ENCODE results near the gene PDE2A.
A peak's percentile ranks its signal among the peaks of the same experiment; 100 is the strongest.

Gene PDE2A

DNA sequence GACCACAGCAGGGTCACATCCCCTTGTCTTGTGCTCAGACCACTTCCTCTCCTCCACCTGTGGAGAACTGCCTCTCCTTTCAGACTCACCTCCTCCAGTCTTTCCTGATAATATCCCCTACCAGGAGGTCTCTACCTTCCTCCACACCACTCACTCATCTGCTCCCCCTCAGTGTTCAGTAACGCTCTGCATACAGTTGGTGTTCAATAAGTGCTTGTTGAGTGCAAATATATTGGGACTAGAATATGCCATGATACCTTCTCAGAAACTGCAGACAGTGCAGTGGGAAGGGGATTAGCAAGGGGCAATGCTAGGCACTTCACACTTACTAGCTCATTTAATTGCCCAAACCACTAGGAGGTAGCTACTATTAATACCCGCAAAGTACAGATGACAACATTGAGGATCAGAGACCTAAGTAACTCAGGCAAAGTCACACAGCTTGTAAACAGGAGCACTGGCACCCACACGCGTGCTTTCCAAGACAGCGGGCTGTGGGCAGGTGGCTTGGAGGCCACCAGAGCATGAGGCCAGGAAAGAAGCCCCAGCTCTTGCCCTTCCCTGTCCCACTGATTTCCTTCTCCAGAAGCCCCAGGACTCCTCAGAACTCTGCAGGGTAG is 8.1 kb upstream of the PDE2A start:
- no peak for DNase-seq

DNA sequence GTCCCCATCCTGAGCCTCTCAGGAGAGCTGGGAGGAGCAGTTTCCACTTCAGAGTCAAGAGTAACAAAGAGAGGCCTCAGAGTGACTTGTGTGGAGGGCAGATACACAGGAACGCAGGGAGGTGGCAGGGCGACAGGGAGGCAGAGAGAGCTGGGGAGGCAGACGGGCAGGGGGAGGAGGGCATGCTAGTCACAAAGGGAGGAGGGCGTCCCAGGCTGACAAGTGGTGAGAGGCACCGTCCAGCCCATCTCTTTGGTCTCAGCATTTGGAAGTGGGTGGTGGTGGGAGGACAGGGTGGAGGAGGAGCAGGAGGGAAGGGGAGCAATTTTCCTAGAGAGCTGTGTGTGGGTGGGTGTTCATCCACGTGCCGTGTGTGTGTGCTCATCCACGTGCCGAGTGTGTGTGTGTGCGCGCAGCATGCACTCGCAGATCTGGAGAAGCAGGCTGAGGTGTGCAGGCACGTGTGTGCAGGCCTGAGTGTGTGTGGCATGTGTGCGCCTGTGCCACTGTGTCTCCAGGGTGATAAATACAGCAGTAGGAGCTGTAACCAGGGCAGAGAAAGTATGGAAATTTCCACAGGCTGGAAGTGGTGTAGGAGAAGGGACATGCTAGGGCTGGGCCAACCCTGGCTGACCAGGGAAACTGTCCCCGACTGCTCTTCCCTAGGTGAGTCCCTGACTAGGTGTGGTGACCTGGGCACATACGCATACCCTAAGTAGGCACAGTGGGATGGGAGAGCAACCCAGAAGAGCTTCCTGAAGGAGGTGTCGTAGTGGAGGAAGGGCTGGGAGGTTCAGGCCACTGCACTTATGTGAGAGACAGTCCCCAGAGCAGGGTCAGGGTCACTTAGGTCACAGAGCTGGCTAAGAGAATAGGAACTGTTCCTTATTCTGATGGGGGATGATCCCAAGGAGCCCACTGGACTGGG is 7.3 kb upstream of the PDE2A start:
- DNase-seq: no peak

DNA sequence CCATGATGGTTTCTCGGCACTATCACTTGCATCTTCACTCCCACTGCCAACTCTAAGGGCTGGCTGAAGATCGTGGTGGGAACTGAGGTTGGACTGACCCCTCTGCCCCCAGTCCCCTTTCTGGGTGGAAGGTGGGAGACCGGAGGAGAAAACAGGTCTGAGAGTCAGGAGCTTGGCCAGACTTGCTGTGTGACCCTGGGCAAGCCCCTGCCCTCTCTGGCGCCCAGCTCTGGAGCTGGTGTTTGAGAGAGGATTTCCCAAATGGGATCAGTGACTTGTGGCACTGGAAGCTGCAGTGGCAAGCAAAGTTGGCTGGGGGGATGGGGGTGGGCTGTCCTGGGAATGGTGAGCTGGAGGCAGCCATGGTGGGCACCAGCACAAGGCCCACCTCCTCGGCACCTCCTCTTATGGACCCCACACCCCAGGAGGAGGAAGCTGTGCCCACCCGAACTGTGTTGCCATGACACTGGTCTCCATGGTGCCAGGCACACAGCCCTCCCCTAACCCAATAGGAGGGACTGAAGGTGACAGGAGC is 6.5 kb upstream of the PDE2A start:
- DNase-seq: no peak

DNA sequence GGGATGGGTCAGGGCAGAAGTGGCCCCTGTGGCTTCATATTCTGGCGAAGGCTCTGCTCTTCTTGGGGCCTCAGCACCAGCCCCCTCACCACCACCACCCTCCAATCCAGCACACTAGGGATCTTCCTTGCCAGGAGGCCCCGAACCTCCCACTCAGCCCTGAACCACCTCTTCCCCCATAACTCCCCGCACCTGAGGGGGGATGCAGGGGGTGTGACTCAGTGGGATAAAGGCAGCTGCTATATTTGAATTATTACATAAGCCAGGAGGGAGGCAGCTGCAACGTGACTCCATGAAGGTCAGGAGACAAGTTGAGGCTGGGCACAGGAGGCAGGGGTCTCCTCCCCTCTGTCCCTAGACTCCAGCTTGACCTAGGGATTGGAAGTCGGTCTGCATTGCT is 5.6 kb upstream of the PDE2A start:
- DNase-seq: no peak

DNA sequence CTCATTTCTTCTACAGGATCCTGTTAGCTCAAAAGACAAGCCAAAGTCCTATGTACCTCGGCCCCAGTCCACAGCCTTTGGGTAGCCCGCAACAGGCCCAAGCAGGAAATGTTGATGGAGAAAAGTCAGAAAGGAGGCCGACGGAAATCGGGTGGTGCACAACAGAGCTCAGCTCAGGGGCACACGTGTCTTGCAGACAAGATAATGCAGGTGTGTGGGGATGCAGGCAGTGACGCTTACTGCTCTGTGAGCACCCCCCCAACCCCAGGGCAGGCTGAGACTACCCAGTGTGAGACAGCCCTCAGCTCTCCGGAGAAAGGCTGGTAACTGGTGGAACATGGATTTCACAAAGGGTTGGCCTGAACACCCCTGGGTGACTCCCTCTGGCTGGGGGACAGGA is 4.3 kb upstream of the PDE2A start:
- DNase-seq: no peak

DNA sequence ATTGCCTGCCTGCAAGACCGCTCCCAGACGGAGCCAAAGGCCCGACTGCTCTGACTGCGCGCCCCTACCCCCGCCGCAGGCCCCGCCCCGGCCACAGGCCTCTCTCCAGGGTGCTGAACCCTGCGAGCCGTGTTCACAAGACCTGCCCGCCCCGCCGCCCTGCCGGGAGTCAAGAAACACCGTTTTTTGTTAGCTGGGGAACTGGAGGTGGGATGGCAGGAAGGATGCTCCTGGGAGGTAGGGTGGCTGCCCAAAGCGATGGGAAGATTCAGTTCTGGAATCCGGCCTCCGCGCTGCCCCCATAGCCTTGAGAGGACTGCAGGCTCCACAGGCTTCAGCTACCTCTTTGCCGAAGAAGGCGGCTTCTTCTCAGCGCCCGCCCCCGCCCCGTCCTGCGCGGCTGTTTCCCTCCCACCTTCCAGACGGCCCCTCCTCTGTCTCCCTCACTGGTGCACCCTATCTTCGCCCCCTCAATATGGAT is 2.7 kb upstream of the PDE2A start:
- no peak for DNase-seq

DNA sequence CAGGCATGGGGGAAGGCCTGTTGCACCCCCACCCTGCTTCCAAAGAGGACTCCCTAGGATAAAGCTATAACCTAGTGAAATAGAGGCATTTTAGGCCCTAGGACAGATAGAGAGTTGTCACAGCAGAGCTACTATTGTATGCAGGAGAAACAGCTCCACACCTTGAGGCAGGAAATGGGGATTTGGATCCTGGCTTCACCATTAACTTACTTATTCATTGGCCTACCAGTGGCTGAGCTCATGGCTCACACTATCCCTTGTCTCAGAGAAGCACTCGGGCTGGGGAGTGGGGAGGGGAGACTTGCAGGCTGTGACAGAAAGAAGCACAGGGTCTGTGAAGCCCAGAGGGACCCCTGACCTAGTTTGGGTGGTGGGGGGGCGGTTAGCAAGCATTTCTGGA is 999 bp upstream of the PDE2A start:
- DNase-seq: no peak

DNA sequence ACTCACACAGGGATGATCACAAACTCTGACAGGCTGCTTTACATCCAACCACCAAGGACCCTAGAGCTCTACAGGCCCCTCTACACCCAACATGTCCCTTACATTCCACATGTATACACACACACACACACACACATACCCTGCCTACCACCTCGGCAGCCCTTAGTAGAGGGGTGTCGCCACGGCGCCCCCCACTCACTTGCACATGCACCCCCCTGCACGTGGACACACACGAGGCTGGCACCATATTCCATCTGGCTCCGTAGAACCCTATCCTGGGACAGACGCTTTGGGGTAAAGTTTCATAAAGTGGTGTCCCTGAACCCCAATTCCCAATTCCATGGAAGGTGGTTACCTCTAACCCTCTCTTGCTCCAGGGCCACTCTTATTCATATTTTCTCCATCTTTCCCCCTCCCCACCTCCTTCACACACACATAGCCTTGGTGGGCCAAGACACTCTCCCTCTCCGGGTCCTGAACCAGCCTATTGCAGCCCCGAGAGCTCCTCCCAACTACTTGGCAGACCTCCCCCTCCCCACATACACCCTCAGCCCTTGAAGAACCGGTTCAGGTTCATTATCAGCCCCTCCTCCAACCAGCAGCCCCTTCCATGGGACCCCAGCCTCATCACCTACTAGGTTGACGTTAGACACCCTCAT is 809 bp downstream of the PDE2A start:
- no peak for DNase-seq

DNA sequence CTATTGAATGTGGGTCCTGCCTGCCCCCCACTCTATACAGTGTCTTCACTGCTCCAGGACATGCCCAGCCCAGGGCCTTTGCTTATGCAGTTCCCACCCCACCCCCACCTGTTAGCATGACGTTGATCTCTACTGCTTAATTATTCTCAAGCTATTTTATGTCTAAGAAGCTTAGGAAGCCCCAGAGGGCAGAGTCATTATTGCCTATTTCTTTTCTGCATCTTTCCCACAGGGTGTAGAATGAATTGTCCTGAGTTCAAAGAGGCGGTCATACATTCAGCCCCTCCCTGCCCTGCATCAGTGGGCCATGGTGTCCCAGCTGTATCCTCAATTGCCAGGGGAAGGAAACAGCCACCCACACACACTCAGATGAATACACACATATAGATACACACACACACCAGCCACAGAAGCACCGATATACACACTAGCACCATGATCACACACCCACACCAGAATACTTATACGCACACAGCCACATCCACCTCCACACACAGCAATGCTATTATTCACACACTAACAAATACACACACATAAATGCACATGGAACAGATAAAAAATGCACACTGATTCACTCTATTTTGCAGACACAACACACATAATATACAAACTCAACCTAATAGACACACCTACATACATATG is 1.5 kb downstream of the PDE2A start:
- no peak for DNase-seq

DNA sequence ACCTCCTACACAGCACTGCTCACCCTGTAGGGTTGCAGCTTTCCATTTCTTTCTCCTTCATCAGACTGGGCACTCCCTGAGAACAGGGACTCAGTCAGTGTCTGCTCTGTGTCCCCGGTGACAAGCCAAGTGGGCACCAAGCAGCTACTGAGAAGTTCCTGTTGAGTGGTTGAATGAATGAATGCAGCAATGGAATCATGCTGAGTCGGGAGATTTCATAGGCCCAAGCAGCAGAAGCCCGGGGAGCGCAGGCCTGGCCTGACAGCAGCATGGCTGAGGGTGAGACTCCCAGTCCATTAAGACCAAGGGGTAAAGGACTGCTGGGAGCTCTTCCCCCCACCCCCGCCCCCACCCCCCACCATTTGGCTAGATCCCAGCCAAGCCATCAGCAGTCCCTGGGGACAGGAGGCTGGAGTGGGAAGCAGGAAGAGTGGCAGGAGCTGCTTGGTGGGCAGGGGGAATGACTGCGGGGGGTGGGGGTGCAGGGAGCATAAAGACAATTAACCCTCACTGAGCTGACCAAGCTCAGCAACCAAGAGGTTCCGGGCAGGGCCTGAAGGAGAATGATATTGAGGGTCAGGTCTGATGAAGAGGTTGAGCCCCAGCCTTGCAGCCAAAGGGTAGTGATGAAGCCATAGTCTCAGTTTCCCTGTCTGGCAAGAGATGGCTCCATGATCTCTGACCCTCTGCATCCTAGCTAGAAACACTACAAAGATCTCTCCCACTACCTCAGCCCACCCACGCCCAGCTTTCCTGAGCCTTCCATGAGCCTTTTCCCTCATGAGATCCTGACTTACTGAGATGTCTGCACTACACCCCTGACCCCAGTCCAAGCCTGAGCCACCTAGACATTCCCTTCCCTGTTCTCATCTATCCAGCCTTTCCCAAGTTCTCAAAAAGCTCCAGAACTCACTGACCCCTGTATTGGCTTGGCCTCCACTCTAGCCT is 2.8 kb downstream of the PDE2A start:
- DNase-seq: no peak

DNA sequence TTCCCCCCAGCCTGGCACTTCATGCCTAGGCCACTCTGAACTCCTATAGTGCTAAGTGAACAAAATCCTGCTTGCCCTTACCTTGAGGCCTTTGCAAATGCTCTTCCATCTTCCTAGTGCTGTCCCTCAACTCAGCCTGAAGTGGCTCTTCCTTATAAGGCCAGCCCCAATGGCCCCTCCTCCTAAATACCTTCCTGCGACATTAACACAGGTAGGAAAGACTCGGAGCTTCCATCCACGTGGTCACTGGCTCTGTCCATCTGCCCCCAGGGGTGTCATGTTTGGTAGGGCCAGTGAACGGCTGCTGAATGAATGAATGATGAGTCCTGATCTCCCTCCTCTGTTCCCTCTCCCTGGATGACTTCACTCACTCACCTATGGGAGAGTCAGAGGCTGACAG is 4.2 kb downstream of the PDE2A start:
- DNase-seq: peak; percentile 61

DNA sequence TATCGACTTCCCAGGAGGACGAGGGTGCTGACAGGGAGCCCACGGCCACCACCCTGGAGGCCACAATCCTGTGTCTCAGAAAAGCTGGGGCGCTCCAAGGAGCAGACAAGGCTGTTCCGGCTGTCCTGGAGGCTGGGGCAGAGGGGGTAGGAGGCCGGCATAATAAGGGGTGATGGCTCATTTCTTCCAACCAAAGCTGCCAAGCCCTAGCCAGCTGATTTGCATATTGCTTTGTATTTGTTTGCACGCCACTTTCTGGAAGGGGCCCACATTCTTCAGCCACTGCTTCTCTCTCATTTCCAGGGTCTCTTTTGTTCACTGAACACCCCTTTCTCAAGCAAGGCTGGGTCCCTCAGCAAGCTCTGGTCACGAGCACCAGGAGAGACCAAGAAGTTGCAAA is 4.7 kb downstream of the PDE2A start:
- DNase-seq: peak; percentile 83

DNA sequence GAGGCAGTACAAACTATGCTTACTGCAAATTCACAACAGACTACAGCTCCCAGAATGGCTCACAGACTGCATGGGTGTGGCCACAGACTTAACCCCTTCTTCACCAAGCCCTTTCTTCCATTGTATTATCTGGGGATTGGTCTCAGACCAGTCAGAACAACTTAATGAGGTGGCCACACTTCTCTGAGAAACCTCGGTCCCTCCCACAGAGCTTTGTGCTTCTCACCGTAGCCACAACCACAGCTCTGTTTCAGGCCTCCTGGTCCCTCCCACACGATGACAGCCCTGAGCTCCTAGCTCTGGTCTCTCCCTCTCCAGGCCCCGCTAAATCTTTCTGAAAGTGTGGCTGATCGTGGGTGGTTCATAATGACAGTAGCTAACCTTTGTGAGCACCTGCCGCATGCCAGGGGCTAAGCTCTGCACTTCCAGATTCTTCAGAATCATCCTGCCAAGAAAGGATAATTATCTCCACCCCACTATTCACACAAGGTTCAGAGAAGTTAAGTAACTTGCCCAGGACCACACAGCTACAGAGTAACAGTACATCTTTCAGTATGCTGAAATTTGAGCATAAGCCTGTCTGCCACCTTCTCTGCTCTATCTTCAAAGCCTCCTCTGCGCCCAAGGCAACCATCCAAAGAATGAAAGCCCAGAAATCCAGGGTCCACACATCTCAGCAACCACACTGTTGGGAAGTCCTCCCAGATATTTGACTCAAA is 5.4 kb downstream of the PDE2A start:
- peak; percentile 39 for DNase-seq

DNA sequence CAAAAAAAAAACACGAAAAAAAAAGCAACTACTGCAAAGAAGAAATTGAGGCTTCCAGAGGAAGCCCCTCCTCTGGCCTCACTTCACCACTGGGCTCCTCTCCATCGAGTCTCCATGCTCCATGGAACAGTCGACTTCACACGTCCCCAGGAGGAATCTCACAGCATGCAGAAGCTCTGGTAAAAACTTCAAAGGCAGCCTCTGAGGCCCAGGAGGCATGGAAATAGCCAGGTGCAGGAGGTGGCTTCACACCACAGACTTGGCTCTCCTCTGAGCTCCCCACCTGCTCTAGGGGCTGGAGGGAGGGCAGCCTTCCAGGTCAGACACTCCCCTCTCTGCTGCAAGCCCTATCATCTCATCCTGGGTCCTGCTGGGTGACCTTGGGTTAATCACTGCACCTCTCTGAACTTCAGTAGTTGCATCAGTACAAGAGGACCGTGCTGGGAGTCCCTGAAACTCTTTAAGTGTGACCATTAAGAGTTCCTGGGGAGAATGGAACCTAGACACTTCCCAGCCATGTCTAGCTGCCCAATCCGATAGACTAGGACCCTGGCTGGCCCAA is 8.2 kb downstream of the PDE2A start:
- no peak for DNase-seq

DNA sequence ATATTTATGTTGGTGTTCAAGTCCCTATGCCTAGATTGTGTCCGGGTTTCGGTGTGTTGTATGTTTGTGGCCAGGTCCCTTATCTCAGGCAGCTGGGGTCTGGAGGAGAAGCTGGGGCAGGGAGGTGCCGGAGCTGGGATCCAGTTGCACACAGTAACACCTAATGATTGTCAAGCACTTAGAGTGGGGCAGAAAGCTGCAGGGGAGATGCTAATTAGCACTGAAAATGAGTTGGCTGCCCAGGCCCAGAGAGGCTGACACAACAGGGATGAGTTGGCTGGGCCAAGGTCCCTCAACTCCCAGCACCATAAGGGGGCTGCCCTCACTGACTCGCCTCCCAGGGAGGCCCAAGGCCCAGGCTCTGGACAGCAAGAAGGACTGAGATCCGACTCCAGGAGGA is 12.2 kb downstream of the PDE2A start:
- DNase-seq: no peak

DNA sequence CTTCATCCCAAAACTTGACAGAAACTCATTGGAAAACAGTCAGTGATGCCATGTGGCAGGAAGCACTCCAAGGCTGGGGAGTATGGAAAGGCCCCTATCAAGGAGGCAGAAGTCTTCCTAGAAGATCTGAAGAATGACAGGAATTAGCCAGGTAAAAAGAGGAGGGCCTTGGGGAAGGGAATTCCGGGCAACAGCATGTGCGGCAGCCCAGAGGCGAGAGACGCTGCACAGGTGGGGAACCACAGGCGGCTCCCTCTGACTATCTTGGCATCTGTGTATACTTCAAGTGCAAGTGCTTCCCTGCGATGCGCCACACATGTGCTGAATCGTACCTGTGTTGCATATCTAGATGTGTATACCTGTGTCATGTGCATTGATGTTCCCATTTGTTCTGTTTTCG is 12.7 kb downstream of the PDE2A start:
- DNase-seq: no peak

DNA sequence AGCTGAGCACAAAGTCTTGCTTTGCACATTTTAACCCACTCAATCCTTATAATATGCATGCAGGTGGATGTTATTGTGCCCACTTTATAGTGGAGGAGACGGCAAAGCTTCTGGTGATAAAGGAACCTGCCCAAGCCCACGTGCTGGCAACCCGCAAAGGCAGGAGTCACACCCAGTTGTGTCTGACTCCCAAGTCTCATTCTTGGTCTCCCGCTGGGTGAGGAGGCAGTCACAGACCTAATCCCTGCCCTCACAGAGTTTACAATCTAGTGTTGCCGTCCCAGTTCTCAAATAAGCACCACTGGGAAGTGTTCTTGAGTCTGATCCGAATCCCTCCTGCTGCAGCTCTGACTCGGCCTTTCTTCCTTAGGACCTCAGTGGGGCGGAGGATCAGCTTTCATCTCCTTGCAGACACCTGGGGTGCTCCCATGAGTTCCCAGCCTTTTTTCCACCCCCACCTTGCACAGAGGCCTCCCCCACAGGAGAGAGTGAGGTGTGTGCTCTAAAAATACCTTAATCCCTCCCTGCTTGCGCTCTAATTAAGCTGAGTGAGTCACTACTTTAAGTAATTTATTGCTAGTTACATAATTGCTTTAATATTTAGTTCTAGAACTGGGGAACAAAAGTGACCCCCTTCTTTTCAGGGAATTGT is 15.1 kb downstream of the PDE2A start:
- no peak for DNase-seq

DNA sequence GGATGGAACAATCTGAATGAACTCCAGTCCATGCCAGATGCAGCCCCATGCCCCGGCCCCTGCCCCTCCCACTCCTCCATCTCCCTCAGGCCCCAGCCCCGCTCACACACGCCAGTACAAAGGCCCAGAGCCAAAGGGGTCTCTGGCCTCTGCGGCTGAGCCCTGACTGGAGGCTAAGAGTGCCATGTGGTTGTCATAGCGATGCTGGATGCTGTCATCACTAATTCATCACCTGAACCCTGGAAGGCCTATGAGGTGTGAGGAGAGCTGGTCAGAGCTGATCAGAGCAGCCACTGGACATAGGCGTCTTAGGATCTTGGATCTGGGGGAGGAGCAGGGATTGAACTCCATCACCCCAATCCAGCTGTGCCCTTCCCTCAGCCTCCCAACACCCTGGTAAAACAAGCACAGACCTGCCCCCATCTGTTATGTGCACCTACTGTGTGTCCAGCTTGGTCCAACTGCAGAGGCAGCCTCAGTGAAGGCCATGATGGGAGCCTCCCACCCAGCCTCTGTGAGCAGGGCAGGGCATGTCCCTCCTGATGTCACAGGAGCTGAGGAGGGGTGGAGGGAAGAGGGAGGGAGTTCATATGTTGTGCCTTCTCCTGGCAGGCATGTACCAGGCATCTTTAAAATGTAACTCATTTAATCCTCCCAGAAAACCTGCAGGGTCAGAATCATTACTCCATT is 16.7 kb downstream of the PDE2A start:
- no peak for DNase-seq

DNA sequence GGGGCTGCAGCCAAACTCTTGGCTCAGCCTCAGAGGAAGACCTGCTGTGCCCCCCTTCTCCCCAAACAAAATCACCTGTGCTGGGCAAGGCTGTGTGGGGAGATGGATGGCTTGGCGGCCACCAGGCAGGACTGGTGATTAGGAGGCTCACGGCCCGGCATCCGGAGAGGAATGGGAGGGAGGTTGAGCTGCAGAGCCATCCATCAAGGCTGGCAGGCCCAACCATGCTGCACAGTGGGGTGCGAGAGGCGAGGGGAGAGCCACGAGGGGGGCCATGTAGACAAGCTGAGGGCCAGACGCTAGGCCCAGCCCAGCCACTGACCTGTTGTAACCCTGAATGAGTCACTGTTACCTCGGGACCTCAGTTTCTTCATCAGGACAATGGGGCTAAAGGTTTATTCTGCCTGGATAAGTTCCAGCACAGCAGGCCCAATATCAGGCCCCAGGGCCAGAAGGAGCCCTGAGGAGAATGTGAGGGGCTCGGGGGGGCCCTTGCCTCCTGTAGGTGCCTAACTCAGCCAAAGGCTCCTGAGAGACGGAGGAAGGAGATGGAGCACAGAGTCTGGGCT is 18.2 kb downstream of the PDE2A start:
- DNase-seq: no peak
